Renal pelvis (tissue), 4 donors: ENCODE measurements around the gene MSL1. TPM values are rescaled to one million over a fixed set of nuclear protein-coding genes. Genes with fewer than 3 reads are reported as not detected.
A peak's percentile ranks its signal among the peaks of the same experiment; 100 is the strongest.

Experiments
- DNase-seq: peaks from one replicate; pipeline ENCODE4 v3.0.0-alpha.2; 2013
- polyA plus RNA-seq, 3 donors: library from polyadenylated mRNA; unstranded; fragments of 120-200 nt; gene quantifications; one replicate each; pipeline ENCODE4 v1.2.1, GENCODE V29; 2013; ENCODE audit not compliant: insufficient read length in 3 of 3

Gene MSL1
- polyA plus RNA-seq, 3 donors = 136 to 182 (median 159) TPM

- DNase-seq = no peak
These were observed 32.5 kb upstream of the MSL1 start for GRCh38 chr17:40089077-40089895.

GRCh38 chr17:40090237-40091119 lies 31.3 kb upstream of the MSL1 start:
- no peak for DNase-seq

- no peak for DNase-seq
These were observed 29.9 kb upstream of the MSL1 start for GRCh38 chr17:40091691-40092397.

- DNase-seq = no peak
These were observed 29.2 kb upstream of the MSL1 start for GRCh38 chr17:40092581-40092980.

- DNase-seq = no peak
These were observed 28.7 kb upstream of the MSL1 start for GRCh38 chr17:40093005-40093579.

- DNase-seq = no peak
These were observed 28.1 kb upstream of the MSL1 start for GRCh38 chr17:40093580-40094201.

- no peak for DNase-seq
These were observed 26.9 kb upstream of the MSL1 start for GRCh38 chr17:40094874-40095273.

GRCh38 chr17:40095351-40095943 lies 26.3 kb upstream of the MSL1 start:
- no peak for DNase-seq

GRCh38 chr17:40095944-40096791 lies 25.6 kb upstream of the MSL1 start:
- no peak for DNase-seq

GRCh38 chr17:40097087-40097486 lies 24.7 kb upstream of the MSL1 start:
- DNase-seq = no peak

GRCh38 chr17:40097931-40098845 lies 23.6 kb upstream of the MSL1 start:
- DNase-seq = no peak

GRCh38 chr17:40098846-40099618 lies 22.7 kb upstream of the MSL1 start:
- peak; percentile 90 for DNase-seq

- DNase-seq = no peak
These were observed 22.0 kb upstream of the MSL1 start for GRCh38 chr17:40099619-40100418.

- no peak for DNase-seq
These were observed 21.4 kb upstream of the MSL1 start, which contains the start of gene NR1D1 for GRCh38 chr17:40100419-40100668. Gene NR1D1 (minus strand): TSS chr17:40100589. CDS start chr17:40100094, 495 bp downstream.

GRCh38 chr17:40100669-40101366 lies 21.0 kb upstream of the MSL1 start:
- peak; percentile 93 for DNase-seq

GRCh38 chr17:40101367-40102210 lies 20.2 kb upstream of the MSL1 start:
- DNase-seq = no peak
